GM19324 (cell line): Measurements from ENCODE around the gene OCEL1.
"Not testable (repeated sequence)": the region's sequence is repeated elsewhere in the genome, so short reads cannot be mapped to it uniquely, and the experiment has no call there.

Source experiments
- ATAC-seq: cut with Tn5 transposase; IDR thresholded peaks from one replicate; pipeline ENCODE4 v1.9.1; 2021; ENCODE audit warnings: mild to moderate bottlenecking, moderate library complexity; ENCODE audit not compliant: unreplicated experiment, low FRiP score

OCEL1 gene

DNA sequence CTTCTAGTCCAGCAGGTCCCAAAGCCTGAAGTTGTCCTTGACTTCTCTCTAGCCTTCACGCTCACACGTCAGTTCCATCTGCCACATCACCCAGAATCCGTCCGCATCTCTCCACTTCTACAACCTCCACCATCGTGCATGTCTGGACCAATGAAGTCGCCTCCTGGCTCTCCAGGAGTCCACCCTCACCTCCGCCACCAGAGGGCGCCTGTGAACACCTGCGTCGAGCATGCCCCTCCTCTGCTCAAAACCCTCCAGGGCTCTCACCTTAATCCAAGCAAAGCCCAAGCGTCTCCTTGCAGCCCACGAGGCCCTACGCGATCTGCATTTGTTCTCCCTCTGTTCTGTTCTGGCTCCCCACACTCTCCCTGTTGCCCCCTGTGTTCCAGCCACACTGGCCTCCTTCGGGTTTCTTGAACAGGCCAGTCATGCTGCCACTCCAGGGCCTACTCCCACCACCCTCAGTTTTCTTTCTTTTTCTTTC, 34.9 kb downstream of the OCEL1 start:
- peak; percentile 77 for ATAC-seq

DNA sequence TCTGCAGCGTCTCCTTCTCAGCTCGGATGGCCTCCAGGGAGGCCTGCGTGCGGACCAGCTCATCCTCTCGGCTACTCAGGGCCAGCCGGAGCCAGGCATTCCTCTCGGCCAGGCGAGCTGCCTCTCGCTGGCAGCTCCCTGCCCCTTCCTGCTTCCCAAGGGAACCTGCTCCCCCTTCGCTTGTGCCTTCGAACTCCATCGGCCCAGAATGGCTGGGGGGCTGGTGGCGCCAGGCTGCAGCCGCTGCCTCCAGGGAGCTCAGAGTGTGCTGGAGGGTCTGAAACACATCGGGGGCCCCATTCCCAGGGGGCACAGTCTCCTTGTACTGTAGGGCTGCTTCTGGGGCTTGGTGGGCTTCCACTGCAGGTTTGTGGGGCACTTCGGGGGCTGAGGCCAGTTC, 36.5 kb downstream of the OCEL1 start:
- no peak for ATAC-seq

DNA sequence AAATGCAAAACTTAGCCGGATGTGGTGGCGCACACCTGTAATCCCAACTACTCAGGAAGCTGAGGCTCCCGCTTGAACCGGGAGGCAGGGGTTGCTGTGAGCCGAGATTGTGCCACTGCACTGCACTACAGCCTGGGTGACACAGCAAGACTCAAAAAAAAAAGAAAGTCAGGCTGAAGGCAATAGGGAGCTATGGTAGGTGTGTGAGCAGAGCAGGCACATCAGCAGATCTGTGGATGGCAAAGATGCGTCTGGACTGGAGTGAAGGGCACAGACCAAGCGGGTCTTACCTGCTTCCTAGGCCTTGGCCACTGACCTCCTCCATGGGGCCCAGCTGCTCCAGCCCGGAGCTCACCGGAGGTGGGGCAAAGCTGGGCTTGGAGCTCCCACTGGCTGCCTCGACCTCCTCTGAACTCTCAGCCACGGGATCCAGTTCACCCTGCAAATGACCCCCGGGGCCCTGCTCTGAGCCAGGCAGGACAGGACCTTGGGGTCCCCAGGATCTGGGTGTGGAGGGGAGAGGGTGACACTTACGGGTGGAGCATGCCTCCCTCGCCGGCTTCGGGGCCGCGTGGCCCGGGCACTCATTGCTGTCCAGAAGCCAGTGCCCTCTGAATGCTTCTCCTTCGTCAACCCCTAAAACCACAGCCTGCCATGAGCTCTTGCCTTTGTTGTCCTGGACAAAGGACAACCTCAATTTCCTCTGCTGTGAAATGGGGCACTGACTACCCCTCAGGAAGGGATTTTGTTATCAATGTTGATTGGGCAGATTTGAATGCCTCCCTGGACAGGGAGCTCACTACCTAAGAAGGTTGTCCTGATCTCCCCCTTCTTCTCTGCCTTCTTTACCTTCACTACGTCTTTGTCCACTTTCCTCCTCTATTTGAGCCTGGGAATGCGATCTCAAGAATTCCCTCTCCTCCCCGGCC, 38.0 kb downstream of the OCEL1 start:
- ATAC-seq: no peak

DNA sequence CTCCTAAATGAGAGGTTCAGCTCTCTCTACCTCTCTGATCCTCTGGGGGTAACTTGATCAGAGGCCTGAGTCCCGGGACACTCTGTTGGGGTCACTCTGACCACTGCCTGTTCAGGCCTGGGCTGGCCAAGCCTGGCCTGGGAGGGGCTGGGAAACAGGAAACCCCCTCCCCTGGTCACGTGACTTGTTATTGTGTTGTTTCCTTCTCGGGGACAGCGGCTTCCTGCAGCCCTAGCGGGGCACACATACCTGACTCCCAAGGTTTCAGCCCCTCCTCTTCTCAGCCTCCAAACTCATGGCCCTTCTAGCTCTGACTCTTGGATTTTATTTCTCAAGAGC, 38.6 kb downstream of the OCEL1 start, which contains the start of gene USHBP1:
Gene USHBP1 (minus strand): TSS at position 105 of the 339 bp plus-strand sequence. CDS start 446 bp downstream, outside the sequence.
- ATAC-seq: no peak

DNA sequence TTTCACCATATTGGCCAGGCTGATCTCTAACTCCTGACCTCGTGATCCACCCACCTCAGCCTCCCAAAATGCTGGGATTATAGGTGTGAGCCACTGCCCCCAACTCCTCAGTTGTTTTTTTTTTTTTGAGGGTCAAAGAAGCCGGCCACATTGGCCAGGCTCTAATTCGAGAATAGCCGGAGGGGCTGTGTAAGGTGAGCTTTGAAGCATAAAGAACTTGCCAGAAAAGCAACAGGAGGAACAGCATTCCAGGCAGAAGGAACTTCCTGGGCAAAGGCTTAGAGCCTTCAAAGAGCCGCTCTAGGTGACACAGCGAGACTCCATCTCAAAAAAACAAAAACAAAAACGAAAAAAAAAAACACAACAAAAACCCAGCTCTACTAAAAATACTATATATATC, 40.0 kb downstream of the OCEL1 start:
- ATAC-seq: no peak

DNA sequence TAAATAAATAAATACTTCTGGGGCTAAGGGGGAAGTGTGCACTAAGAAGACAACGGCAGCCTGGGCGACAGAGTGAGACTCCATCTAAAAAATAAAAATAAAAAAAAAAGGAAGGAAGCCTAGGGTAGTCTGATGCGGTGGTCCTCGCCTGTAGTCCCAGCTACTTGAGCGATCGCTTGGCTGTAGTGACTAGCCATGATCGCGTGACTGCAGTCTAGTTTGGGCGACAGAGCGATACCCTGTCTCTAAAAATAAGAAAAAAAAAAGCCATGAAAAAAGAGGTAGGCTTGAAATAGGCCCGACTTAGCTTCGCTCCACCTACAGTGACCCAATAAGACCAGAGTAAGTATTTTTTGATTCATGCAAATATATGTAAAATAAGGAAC, 40.6 kb downstream of the OCEL1 start:
- ATAC-seq: no peak

DNA sequence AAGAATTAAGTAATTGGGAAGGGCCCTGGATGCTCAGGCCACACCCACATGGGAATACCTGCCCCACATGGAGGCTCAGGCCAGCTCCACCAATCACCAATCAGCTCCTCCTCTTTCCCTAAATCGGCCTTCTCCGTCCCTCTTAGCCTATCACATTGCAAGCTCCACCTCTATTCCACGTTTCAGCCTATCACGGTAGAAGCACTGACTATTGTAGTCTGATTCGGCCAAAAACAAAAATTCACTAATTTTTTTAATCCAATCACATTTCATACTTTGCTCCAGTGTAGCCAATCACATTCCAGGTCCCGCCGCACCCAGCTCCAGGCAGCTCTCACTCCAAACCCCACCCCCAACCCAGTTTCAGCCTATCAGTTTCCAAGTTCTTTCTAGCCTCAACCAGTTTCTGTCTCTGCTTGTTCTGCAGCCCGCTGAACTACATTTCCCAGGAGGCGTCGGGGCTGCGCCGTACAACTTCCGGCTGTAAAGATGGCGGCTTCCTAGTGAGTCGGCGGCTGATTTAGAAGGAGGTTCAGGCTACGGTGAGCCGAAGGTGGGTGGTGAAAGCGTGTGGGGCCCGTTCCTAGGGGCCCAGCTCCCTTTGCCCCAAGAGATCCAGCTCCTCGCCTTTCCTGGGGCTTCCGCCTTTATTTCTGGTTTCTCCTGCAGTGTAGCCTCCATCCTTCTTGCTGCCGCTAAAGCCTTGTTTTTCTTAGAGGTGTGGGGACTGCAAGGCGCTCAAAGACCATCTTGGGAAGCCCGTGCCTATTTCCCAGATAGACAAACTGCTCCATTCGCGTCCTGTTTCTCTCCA, 41.2 kb downstream of the OCEL1 start, which contains the start of gene BABAM1:
Gene BABAM1 (plus strand): TSS at position 469 of the 814 bp plus-strand sequence. CDS start 1,364 bp downstream, outside the sequence.
- ATAC-seq: peak; percentile 92

DNA sequence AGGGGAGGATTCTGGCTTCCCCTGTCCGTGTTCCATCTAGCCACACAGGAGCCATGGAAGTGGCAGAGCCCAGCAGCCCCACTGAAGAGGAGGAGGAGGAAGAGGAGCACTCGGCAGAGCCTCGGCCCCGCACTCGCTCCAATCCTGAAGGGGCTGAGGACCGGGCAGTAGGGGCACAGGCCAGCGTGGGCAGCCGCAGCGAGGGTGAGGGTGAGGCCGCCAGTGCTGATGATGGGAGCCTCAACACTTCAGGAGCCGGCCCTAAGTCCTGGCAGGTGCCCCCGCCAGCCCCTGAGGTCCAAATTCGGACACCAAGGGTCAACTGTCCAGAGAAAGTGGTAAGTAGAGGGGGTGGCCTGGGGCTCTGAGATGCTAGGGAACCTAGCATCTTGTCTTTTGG, 42.7 kb downstream of the OCEL1 start:
- no peak for ATAC-seq

DNA sequence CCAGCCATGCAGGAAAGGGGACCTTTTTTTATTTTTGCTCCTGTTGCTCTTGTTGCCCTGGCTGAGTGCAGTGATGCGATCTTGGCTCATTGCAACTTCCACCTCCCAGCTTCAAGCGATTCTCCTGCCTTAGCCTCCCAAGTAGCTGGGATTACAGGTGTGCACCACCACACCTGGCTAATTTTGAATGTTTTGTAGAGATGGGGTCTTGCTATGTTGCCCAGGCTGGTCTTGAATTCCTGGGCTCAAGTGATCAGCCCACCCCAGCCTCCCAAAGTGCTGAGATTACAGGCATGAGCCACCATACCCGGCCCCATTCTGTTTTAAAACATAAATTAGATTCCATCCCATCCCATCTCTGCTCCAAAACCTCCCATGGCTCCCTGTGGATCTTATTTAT, 48.9 kb downstream of the OCEL1 start:
- not testable (repeated sequence) for ATAC-seq

DNA sequence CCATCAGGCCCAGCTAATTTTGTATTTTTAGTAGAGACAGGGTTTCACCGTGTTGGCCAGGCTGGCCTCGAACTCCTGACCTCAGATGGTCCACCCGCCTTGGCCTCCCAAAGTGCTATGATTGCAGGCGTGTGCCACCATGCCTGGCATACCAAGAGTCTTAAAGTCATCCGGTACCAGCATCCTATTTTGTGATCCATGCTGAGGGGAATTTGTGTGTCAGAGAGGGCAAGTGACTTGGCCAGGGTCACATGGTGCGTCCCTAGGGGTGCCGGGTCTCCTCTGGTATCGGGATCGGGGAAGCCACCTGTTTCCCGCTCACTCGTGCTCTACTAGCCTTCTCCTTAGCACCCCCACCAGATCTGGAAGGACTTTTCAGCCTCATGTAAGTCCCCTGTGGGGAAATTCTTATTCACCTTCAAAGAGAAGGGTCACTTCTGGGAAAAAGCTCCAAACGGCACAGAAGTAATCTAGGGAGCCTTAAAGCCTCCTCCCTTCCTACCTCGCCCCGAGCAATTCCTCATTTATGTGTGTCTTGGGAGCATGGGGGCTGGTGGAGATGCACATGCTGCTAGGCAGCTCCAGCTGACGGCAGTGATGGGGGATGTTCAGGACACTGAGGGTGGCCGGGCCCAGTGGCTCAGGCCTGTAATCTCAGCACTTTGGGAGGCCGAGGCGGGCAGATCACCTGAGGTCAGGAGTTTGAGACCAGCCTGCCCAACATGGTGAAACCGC, 49.6 kb downstream of the OCEL1 start:
- ATAC-seq: no peak
